ENCODE measurements around the gene A4GALT. TPM values are rescaled to one million over a fixed set of nuclear protein-coding genes. Genes with fewer than 3 reads are reported as not detected.
"Not testable (repeated sequence)": the region's sequence is repeated elsewhere in the genome, so short reads cannot be mapped to it uniquely, and the experiment has no call there.

Gene A4GALT
- total and polyA plus RNA-seq, 4 donors: 8.6 to 29.3 (median 24.3) TPM

DNA sequence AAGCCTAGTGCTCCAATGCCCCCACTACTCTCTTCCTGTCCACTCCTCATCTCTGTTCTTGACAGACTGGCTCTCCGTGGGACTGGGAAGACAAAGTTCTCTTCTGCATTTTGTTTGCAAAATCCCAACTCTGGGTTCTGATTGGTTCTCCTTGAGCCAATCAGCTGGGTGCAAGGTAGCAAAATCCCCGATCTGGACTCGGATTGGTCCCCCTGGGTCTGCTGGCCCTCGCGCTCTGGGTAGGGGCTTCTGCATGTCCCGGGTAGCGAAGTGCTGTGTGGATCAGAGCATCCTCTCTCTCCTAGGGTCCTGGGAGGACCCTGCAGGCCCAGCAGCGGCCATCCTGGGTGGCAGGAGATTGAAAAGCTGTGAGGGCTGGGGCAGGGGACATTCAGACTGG, 22.3 kb upstream of the A4GALT start:
- Histone ChIP-seq H3K27me3 (ENCODE audit: control insufficient read depth in 3 of 3, insufficient read depth in 3 of 3, low read length in 2 of 3) (no peaks in the 10 kb centered on the region), H3K4me1 (ENCODE audit: control insufficient read depth in 5 of 5, insufficient read depth in 5 of 5, low read length in 5 of 5) (peaks cover 0 to 16% (median 2%) of the 10 kb centered on the region in 5 donors), H3K27ac (ENCODE audit: low read depth in 1 of 2, low read length in 1 of 2) (peak overlapping the region; percentile 10 to 80), H3K9ac (ENCODE audit: insufficient read depth in 1 of 2, low read length in 2 of 2) (no peak overlapping the region), H3K4me3 (no peak overlapping the region), H3K36me3 (ENCODE audit: control insufficient read depth in 4 of 4, insufficient read depth in 4 of 4, low read length in 4 of 4) (no peaks in the 10 kb centered on the region), H3K9me3 (ENCODE audit: control insufficient read depth in 4 of 4, insufficient read depth in 3 of 4, low read length in 3 of 4) (no peaks in the 10 kb centered on the region)
- 67 to 80% methylated on average over 8 of the region's 8 CpGs for WGBS, 2 donors
- peak; percentile 28 for ATAC-seq (ENCODE audit: insufficient read depth, low FRiP score)
- DNase-seq: peak; percentile 50 to 54 (median 54)
- TF ChIP-seq, protein P1, sequence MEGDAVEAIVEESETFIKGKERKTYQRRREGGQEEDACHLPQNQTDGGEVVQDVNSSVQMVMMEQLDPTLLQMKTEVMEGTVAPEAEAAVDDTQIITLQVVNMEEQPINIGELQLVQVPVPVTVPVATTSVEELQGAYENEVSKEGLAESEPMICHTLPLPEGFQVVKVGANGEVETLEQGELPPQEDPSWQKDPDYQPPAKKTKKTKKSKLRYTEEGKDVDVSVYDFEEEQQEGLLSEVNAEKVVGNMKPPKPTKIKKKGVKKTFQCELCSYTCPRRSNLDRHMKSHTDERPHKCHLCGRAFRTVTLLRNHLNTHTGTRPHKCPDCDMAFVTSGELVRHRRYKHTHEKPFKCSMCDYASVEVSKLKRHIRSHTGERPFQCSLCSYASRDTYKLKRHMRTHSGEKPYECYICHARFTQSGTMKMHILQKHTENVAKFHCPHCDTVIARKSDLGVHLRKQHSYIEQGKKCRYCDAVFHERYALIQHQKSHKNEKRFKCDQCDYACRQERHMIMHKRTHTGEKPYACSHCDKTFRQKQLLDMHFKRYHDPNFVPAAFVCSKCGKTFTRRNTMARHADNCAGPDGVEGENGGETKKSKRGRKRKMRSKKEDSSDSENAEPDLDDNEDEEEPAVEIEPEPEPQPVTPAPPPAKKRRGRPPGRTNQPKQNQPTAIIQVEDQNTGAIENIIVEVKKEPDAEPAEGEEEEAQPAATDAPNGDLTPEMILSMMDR (IDR thresholded peaks at IDR 0.05; ENCODE audit: control extremely low read depth, extremely low read depth): no peak

DNA sequence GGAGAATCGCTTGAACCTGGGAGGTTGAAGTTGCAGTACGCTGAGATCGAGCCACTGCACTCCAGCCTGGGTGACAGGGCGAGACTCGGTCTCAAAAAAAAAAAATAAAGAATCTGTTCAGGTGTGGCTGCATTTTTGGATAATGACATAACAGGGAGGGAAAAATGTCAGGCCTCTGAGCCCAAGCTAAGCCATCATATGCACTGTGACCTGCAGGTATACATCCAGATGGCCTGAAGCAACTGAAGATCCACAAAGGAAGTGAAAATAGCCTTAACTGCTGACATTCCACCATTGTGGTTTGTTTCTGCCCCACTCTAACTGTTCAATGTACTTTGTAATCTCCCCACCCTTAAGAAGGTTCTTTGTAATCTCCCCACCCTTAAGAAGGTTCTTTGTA, 19.6 kb upstream of the A4GALT start:
- not testable (repeated sequence) for ATAC-seq (ENCODE audit: insufficient read depth, low FRiP score); DNase-seq; H3K4me1 ChIP-seq (ENCODE audit: control insufficient read depth in 5 of 5, insufficient read depth in 5 of 5, low read length in 5 of 5); H3K9ac ChIP-seq (ENCODE audit: insufficient read depth in 1 of 2, low read length in 2 of 2); H3K27me3 ChIP-seq (ENCODE audit: control insufficient read depth in 3 of 3, insufficient read depth in 3 of 3, low read length in 2 of 3); H3K36me3 ChIP-seq (ENCODE audit: control insufficient read depth in 4 of 4, insufficient read depth in 4 of 4, low read length in 4 of 4); H3K27ac ChIP-seq (ENCODE audit: low read depth in 1 of 2, low read length in 1 of 2); H3K9me3 ChIP-seq (ENCODE audit: control insufficient read depth in 4 of 4, insufficient read depth in 3 of 4, low read length in 3 of 4); H3K4me3 ChIP-seq
- WGBS, 2 donors: 83 to 91% methylated on average over 5 of the region's 5 CpGs

GRCh38 chr22:42734406-42734805, 13.7 kb upstream of the A4GALT start:
- no peaks in the 10 kb centered on the region for H3K4me1 ChIP-seq (ENCODE audit: control insufficient read depth in 5 of 5, insufficient read depth in 5 of 5, low read length in 5 of 5)
- H3K27ac ChIP-seq (ENCODE audit: low read depth in 1 of 2, low read length in 1 of 2): no peak overlapping the region
- no peaks in the 10 kb centered on the region for H3K36me3 ChIP-seq (ENCODE audit: control insufficient read depth in 4 of 4, insufficient read depth in 4 of 4, low read length in 4 of 4)
- DNase-seq (no peak), ATAC-seq (ENCODE audit: insufficient read depth, low FRiP score) (no peak)
- no peaks in the 10 kb centered on the region for H3K27me3 ChIP-seq (ENCODE audit: control insufficient read depth in 3 of 3, insufficient read depth in 3 of 3, low read length in 2 of 3)
- no peak overlapping the region for H3K9ac ChIP-seq (ENCODE audit: insufficient read depth in 1 of 2, low read length in 2 of 2)
- H3K9me3 ChIP-seq (ENCODE audit: control insufficient read depth in 4 of 4, insufficient read depth in 3 of 4, low read length in 3 of 4): no peaks in the 10 kb centered on the region
- 84 to 90% methylated on average over 6 of the region's 6 CpGs for WGBS, 2 donors
- no peak overlapping the region for H3K4me3 ChIP-seq
- TF ChIP-seq, protein P1 (IDR thresholded peaks at IDR 0.05; ENCODE audit: control extremely low read depth, extremely low read depth): no peak

DNA sequence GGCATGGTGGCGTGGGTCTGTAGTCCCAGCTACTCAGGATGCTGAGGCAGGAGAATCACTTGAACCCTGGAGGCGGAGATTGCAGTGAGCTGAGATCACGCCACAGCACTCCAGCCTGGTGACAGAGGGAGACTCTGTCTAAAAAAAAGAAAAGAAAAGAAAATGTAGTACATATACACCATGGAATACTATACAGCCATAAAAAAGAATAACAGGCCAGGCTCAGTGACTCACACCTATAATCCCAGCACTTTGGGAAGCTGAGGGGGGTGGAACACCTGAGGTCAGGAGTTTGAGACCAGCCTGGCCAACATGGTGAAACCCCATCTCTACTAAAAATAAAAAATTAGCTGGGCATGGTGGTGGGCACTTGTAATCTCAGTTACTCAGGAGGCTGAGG, 12.7 kb upstream of the A4GALT start:
- not testable (repeated sequence) for H3K9me3 ChIP-seq (ENCODE audit: control insufficient read depth in 4 of 4, insufficient read depth in 3 of 4, low read length in 3 of 4); H3K27me3 ChIP-seq (ENCODE audit: control insufficient read depth in 3 of 3, insufficient read depth in 3 of 3, low read length in 2 of 3); H3K4me3 ChIP-seq; H3K9ac ChIP-seq (ENCODE audit: insufficient read depth in 1 of 2, low read length in 2 of 2); H3K27ac ChIP-seq (ENCODE audit: low read depth in 1 of 2, low read length in 1 of 2); ATAC-seq (ENCODE audit: insufficient read depth, low FRiP score); H3K4me1 ChIP-seq (ENCODE audit: control insufficient read depth in 5 of 5, insufficient read depth in 5 of 5, low read length in 5 of 5); H3K36me3 ChIP-seq (ENCODE audit: control insufficient read depth in 4 of 4, insufficient read depth in 4 of 4, low read length in 4 of 4); DNase-seq
- WGBS, 2 donors: 98 to 99% methylated on average over 3 of the region's 3 CpGs

DNA sequence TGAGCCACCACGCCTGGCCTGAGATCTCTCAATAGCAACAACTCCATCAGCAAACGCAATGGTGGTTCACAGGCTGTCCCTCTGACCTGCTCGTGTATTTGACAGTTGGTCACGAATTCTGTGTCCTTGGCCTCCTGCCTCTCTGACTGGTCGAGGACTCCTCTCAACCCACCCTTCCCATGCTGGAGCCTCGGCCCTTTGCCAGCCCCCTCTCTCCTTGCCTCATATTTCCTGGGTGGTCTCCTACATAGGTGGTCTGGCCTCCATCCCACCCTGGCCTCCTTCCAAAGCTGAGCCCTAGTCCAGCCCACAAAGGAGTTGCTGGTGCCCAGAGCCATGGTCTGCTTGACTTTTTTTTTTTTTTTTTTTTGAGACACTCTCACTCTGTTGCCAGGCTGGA, 11.4 kb upstream of the A4GALT start:
- H3K27ac ChIP-seq (ENCODE audit: low read depth in 1 of 2, low read length in 1 of 2): no peak overlapping the region

More for the DNA sequence above, 11.4 kb upstream of the A4GALT start:
- H3K36me3 ChIP-seq (ENCODE audit: control insufficient read depth in 4 of 4, insufficient read depth in 4 of 4, low read length in 4 of 4): no peaks in the 10 kb centered on the region
- TF ChIP-seq, protein P1 (IDR thresholded peaks at IDR 0.05; ENCODE audit: control extremely low read depth, extremely low read depth): no peak
- no peak overlapping the region for H3K4me3 ChIP-seq
- no peaks in the 10 kb centered on the region for H3K27me3 ChIP-seq (ENCODE audit: control insufficient read depth in 3 of 3, insufficient read depth in 3 of 3, low read length in 2 of 3)
- H3K9ac ChIP-seq (ENCODE audit: insufficient read depth in 1 of 2, low read length in 2 of 2): no peak overlapping the region
- DNase-seq: peak; percentile 85 to 88 (median 88)
- H3K9me3 ChIP-seq (ENCODE audit: control insufficient read depth in 4 of 4, insufficient read depth in 3 of 4, low read length in 3 of 4): no peaks in the 10 kb centered on the region
- ATAC-seq (ENCODE audit: insufficient read depth, low FRiP score): no peak
- WGBS, 2 donors: 77 to 86% methylated on average over 6 of the region's 6 CpGs
- no peaks in the 10 kb centered on the region for H3K4me1 ChIP-seq (ENCODE audit: control insufficient read depth in 5 of 5, insufficient read depth in 5 of 5, low read length in 5 of 5)
